Measurements from ENCODE around the gene NDUFB6. TPM values are rescaled to one million over a fixed set of nuclear protein-coding genes. Genes with fewer than 3 reads are reported as not detected.
"Not testable (repeated sequence)": the region's sequence is repeated elsewhere in the genome, so short reads cannot be mapped to it uniquely, and the experiment has no call there.

Gene NDUFB6
- total RNA-seq, result 40.2 to 47.6 TPM (median 43.4 TPM) in 3 replicates
- long read RNA-seq, transcript NDUFB6-203 (4 exons, 1,366 nt), result major isoform, 72 of 120 reads
- long read RNA-seq, partial matches to known transcripts, result 39 of 120 reads
- long read RNA-seq, other reads (novel, unspliced or antisense), result 5 of 120 reads

DNA sequence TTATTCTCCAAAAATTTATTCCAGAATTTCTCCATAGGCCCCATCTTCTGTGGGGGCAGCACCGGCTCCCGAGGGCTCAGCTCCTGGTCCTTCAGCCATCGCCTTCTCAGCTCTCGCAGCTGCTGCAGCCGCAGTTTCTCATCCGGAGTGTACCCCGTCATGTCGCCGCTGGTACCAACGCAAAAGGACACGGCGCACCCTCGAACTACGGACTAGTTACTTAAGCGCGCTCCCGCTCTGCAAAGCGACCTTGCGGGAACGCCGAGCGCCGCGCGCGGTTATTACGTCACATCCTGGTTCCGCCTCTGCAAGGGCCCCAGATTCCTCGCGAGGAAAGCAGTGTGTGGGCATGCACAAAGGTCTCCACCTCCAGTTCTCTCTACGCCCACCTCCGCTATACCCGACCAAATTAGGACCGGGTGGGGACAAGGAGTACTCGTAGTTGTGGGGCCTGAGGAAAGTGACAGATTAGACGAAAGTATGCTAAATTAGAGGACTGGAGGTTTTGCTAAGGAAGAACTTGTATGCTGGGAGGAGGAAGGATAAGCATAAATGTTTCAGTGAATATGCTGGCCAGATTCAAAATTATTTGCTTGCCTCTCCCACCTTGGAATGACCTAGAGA is at the start of gene NDUFB6:
NDUFB6 (minus strand) TSS at position 260 of the 624 bp plus-strand sequence; CDS start at position 161, 99 bp downstream.
- H3K4me3 Mint-ChIP-seq (ENCODE audit: unreplicated experiment), result peak within 1 kb of the TSS; percentile 97
- peak within 1 kb of the TSS; percentile 99 for H3K27ac Mint-ChIP-seq (ENCODE audit: unreplicated experiment)
- no peaks in the 10 kb centered on the region for H3K9me3 Mint-ChIP-seq (ENCODE audit: low read depth)
- TF ChIP-seq, protein P1, sequence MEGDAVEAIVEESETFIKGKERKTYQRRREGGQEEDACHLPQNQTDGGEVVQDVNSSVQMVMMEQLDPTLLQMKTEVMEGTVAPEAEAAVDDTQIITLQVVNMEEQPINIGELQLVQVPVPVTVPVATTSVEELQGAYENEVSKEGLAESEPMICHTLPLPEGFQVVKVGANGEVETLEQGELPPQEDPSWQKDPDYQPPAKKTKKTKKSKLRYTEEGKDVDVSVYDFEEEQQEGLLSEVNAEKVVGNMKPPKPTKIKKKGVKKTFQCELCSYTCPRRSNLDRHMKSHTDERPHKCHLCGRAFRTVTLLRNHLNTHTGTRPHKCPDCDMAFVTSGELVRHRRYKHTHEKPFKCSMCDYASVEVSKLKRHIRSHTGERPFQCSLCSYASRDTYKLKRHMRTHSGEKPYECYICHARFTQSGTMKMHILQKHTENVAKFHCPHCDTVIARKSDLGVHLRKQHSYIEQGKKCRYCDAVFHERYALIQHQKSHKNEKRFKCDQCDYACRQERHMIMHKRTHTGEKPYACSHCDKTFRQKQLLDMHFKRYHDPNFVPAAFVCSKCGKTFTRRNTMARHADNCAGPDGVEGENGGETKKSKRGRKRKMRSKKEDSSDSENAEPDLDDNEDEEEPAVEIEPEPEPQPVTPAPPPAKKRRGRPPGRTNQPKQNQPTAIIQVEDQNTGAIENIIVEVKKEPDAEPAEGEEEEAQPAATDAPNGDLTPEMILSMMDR (IDR thresholded peaks at IDR 0.05), result no peak
- peaks cover 2% of the 10 kb centered on the region for H3K36me3 Mint-ChIP-seq (ENCODE audit: low read depth)
- peaks cover 10% of the 10 kb centered on the region for H3K27me3 Mint-ChIP-seq (ENCODE audit: low read depth)
- peaks cover 19% of the 10 kb centered on the region for H3K4me1 Mint-ChIP-seq (ENCODE audit: low read depth)
- DNase-seq (ENCODE audit: low spot score), result peak; percentile 97

DNA sequence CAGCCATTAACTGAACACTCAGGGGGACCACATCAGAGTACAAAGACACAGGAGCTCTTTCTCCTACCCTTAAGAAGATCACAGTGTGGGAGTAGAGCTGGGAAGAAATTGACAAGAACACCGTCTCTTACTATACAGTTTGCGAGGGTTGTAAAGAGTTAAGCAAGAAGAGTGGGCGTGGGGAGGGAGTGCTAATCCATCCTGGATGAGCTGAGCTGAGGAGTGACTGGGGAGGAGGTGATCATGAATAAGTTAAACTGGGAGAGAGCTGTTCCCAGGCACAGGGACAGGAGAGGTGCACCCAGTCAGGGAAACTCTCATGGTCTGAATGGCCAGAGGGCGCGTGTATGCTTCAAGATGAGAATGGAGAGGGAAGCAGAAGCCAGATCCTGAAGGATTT is 45.3 kb upstream of the NDUFB6 start:
- no peaks in the 10 kb centered on the region for H3K4me1 Mint-ChIP-seq (ENCODE audit: low read depth)
- TF ChIP-seq, protein P1 (IDR thresholded peaks at IDR 0.05), result no peak
- peaks cover 32% of the 10 kb centered on the region for H3K27me3 Mint-ChIP-seq (ENCODE audit: low read depth)

DNA sequence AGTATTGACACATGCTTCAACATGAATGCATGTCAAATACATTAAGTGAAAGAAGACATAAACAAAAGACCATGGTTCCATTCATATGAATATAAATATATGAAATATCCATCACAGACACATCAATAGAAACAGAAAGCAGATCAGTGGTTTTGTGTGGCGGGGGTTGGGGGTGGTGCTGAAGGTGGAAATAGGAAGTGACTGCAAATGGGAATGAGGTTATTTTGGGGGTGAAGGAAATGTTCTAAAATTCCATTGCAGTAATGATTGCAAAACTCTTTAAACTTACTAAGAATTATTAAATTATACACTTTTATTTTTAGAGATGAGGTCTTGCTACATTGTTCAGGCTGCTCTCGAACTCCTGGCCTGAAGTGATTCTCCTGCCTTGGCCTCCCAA is 33.9 kb upstream of the NDUFB6 start:
- peaks cover 7% of the 10 kb centered on the region for H3K9me3 Mint-ChIP-seq (ENCODE audit: low read depth)
- H3K36me3 Mint-ChIP-seq (ENCODE audit: low read depth), result no peaks in the 10 kb centered on the region
- no peak overlapping the region for H3K27ac Mint-ChIP-seq (ENCODE audit: unreplicated experiment)
- TF ChIP-seq, protein P1 (IDR thresholded peaks at IDR 0.05), result no peak
- peaks cover 13% of the 10 kb centered on the region for H3K27me3 Mint-ChIP-seq (ENCODE audit: low read depth)
- H3K4me3 Mint-ChIP-seq (ENCODE audit: unreplicated experiment), result no peak overlapping the region
- no peak for DNase-seq (ENCODE audit: low spot score)
- no peaks in the 10 kb centered on the region for H3K4me1 Mint-ChIP-seq (ENCODE audit: low read depth)

More for the DNA sequence above, 45.3 kb upstream of the NDUFB6 start:
- no peak overlapping the region for H3K27ac Mint-ChIP-seq (ENCODE audit: unreplicated experiment)
- no peak overlapping the region for H3K4me3 Mint-ChIP-seq (ENCODE audit: unreplicated experiment)
- no peaks in the 10 kb centered on the region for H3K36me3 Mint-ChIP-seq (ENCODE audit: low read depth)
- H3K9me3 Mint-ChIP-seq (ENCODE audit: low read depth), result no peaks in the 10 kb centered on the region
- DNase-seq (ENCODE audit: low spot score), result no peak

DNA sequence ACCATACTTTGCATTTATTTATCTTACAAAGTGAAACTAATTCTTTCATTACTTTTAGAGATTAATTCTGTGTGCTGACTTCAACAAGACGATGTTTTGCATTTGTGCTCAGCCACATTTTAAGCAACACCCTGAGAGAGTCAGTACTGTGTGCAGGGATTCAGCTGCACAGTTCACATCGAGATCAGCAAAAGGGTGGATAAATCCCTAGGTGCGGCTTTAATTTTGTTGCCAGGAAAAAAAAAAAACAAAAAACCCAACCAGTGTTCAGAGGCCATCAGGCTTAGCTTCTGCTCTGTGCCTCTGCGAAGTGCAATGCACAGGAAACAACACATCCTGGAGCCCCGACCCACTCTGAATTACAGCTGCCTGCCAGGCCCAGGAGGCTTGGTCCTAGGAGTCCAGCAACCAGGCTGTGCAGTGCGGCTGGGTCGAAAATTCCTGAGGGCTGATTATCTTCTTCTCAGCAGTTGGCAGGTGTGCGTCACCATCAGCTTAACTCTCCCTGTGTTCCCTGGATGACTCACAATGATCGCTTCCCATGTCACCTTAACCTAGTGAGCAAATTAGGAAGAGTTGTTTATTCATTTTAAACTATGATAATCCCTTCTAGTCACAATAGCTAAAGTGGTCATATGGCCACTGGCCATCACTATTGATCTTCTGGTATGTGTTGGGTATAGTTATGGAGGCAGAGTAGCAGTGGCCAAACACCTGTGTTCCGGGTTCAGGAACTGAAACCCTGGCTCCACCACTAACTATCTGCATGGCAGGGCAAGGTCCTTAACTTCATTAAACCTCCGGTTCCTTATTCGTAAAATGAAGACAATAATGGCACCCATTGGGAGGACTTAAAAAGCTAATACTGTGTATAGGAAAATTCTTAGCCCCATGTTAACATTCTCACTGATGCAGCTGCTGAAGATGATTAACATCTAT is 31.2 kb upstream of the NDUFB6 start:
- peaks cover 26% of the 10 kb centered on the region for H3K27me3 Mint-ChIP-seq (ENCODE audit: low read depth)
- no peak for DNase-seq (ENCODE audit: low spot score)
- TF ChIP-seq, protein P1 (IDR thresholded peaks at IDR 0.05), result no peak
- H3K4me1 Mint-ChIP-seq (ENCODE audit: low read depth), result no peaks in the 10 kb centered on the region
- H3K9me3 Mint-ChIP-seq (ENCODE audit: low read depth), result peaks cover 7% of the 10 kb centered on the region
- no peaks in the 10 kb centered on the region for H3K36me3 Mint-ChIP-seq (ENCODE audit: low read depth)
- no peak overlapping the region for H3K4me3 Mint-ChIP-seq (ENCODE audit: unreplicated experiment)
- no peak overlapping the region for H3K27ac Mint-ChIP-seq (ENCODE audit: unreplicated experiment)

DNA sequence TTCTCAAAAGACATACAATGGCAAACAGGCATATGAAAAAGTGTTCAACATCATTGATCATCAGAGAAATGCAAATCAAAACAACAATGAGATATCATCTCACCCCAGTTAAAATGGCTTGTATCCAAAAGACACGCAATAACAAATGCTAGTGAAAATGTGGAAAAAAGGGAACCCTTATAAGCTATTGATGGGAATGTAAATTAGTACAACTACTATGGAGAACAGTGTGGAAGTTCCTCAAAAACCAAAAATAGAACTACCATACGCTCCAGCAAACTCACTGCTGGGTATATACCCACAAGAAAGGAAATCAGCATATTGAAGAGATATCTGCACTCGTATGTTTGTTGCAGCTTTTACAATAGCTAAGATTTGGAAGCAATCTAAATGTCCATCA is 26.1 kb upstream of the NDUFB6 start:
- Mint-ChIP-seq H3K9me3 (ENCODE audit: low read depth) (peaks cover 12% of the 10 kb centered on the region), H3K27me3 (ENCODE audit: low read depth) (peaks cover 33% of the 10 kb centered on the region)
- not testable (repeated sequence) for H3K36me3 Mint-ChIP-seq (ENCODE audit: low read depth); DNase-seq (ENCODE audit: low spot score); H3K4me1 Mint-ChIP-seq (ENCODE audit: low read depth); H3K4me3 Mint-ChIP-seq (ENCODE audit: unreplicated experiment); H3K27ac Mint-ChIP-seq (ENCODE audit: unreplicated experiment)

Data from chondrocyte (in vitro differentiated cells).